ENCODE measurements around the gene PAMR1. TPM values are rescaled to one million over a fixed set of nuclear protein-coding genes. Genes with fewer than 3 reads are reported as not detected.

The PAMR1 gene
- total and polyA plus RNA-seq, 9 of the 15 experiments (the other 6 are each of a cell fraction or from before 2014, with no cell fraction given) = not detected

DNA sequence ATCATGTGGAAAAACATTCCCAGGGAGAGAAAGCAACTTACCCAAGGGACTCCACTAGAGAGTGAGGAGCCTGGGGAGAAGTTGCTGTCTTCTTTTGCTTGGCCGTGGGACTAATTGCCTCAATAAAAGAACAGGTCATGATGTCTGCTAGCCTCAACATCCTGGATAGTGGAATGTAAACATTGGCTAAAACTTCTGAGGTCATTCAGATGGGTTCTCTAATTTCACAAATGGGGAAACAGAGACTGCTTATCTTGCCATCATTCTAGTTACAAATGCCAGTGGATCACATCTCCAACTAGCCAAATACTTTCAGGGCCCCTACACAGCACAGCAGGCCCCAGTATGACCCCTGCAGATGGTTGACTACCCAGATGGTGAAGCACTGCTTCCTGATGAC is 28.4 kb upstream of the PAMR1 start:
- no peak overlapping the region for H3K4me3 ChIP-seq
- H3K9me1 ChIP-seq (ENCODE audit: control insufficient read depth, insufficient read depth, low read length) = no peaks in the 10 kb centered on the region
- H3K9ac ChIP-seq (ENCODE audit: insufficient read depth in 1 of 2, low read depth in 2 of 2, low read length in 2 of 2) = no peak overlapping the region
- in situ Hi-C loops (cut with MboI) = no loop called here
- POLR2A ChIA-PET = no interaction called here
- H3K4me1 ChIP-seq (replicated peaks in 1 of 2; ENCODE audit: control insufficient read depth in 2 of 2, insufficient read depth in 2 of 2, low read length in 2 of 2) = no peaks in the 10 kb centered on the region
- H3K36me3 ChIP-seq (ENCODE audit: control insufficient read depth, insufficient read depth, low read length) = no peaks in the 10 kb centered on the region
- no peak for FAIRE-seq
- no peak overlapping the region for H2AFZ ChIP-seq (ENCODE audit: low read depth, low read length)
- WGBS (ENCODE audit: insufficient coverage, low coverage, missing lambda C conversion rate) = 7% methylated on average over 1 of the region's 1 CpG
- no peak overlapping the region for H3K27ac ChIP-seq (ENCODE audit: extremely low read depth, low read depth, low read length)
- H3K4me2 ChIP-seq (ENCODE audit: insufficient read depth, low read length) = no peak overlapping the region
- BruUV-seq (replicated peaks) = no TSS peak
- no peak for DNase-seq (ENCODE audit: extremely low read depth in 1 of 4, low spot score in 3 of 4)
- TF ChIP-seq FUS (optimal IDR thresholded peaks at IDR 0.05; ENCODE audit: low read depth, low read length) = no peak
- H4K20me1 ChIP-seq (replicated peaks; ENCODE audit: control insufficient read depth, insufficient read depth, low read length) = no peaks in the 10 kb centered on the region
- CTCF ChIA-PET (ENCODE audit: low intra/inter-chr PET ratio) = no interaction called here
- H3K27me3 ChIP-seq (ENCODE audit: control insufficient read depth in 2 of 2, insufficient read depth in 2 of 2, low read length in 2 of 2) = peaks cover 5 to 30% of the 10 kb centered on the region in 2 experiments; a peak in 4 of 5 replicates
- no peak for ATAC-seq
- no peaks in the 10 kb centered on the region for H3K9me3 ChIP-seq (replicated peaks; ENCODE audit: control insufficient read depth, insufficient read depth, low read depth, low read length)
- H3K79me2 ChIP-seq (ENCODE audit: control insufficient read depth, insufficient read depth, low read length) = no peaks in the 10 kb centered on the region
- intact Hi-C loops (cut with micrococcal nuclease) = no loop called here

DNA sequence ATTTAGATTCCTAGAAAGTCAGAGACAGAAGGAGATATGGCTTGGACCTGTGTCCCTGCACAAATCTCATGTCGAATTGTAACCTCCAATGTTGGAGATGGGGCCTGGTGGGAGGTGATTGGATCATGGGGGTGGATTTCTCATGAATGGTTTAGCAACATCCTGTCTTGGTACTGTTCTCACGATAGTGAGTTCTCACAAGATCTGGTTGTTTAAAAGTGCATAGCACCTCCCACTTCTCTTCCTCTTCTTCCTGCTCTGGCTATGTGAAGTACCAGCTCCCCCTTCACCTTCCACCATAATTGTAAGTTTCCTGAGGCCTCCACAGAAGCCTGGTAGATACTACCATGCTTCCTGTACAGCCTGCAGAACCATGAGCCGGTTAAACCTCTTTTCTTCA is 27.6 kb upstream of the PAMR1 start:
- H4K20me1 ChIP-seq (replicated peaks; ENCODE audit: control insufficient read depth, insufficient read depth, low read length) = no peaks in the 10 kb centered on the region
- ChIA-PET CTCF (ENCODE audit: low intra/inter-chr PET ratio) (no interaction called here), POLR2A (no interaction called here)
- no peaks in the 10 kb centered on the region for H3K9me1 ChIP-seq (ENCODE audit: control insufficient read depth, insufficient read depth, low read length)
- H3K9me3 ChIP-seq (replicated peaks; ENCODE audit: control insufficient read depth, insufficient read depth, low read depth, low read length) = no peaks in the 10 kb centered on the region
- no peak overlapping the region for H3K4me3 ChIP-seq
- FAIRE-seq (no peak), ATAC-seq (no peak), DNase-seq (ENCODE audit: extremely low read depth in 1 of 4, low spot score in 3 of 4) (no peak)
- no peaks in the 10 kb centered on the region for H3K4me1 ChIP-seq (replicated peaks in 1 of 2; ENCODE audit: control insufficient read depth in 2 of 2, insufficient read depth in 2 of 2, low read length in 2 of 2)
- no peaks in the 10 kb centered on the region for H3K36me3 ChIP-seq (ENCODE audit: control insufficient read depth, insufficient read depth, low read length)
- peaks cover 5 to 30% of the 10 kb centered on the region in 2 experiments; a peak in 4 of 5 replicates for H3K27me3 ChIP-seq (ENCODE audit: control insufficient read depth in 2 of 2, insufficient read depth in 2 of 2, low read length in 2 of 2)
- intact Hi-C loops (cut with micrococcal nuclease) = no loop called here
- no peak overlapping the region for H3K9ac ChIP-seq (ENCODE audit: insufficient read depth in 1 of 2, low read depth in 2 of 2, low read length in 2 of 2)
- no peak overlapping the region for H3K4me2 ChIP-seq (ENCODE audit: insufficient read depth, low read length)
- no peaks in the 10 kb centered on the region for H3K79me2 ChIP-seq (ENCODE audit: control insufficient read depth, insufficient read depth, low read length)
- WGBS (ENCODE audit: insufficient coverage, low coverage, missing lambda C conversion rate) = 0% methylated on average over 2 of the region's 3 CpGs
- in situ Hi-C loops (cut with MboI) = no loop called here
- no peak overlapping the region for H2AFZ ChIP-seq (ENCODE audit: low read depth, low read length)
- no peak overlapping the region for H3K27ac ChIP-seq (ENCODE audit: extremely low read depth, low read depth, low read length)
- BruUV-seq (replicated peaks) = no TSS peak
- TF ChIP-seq, protein P1, sequence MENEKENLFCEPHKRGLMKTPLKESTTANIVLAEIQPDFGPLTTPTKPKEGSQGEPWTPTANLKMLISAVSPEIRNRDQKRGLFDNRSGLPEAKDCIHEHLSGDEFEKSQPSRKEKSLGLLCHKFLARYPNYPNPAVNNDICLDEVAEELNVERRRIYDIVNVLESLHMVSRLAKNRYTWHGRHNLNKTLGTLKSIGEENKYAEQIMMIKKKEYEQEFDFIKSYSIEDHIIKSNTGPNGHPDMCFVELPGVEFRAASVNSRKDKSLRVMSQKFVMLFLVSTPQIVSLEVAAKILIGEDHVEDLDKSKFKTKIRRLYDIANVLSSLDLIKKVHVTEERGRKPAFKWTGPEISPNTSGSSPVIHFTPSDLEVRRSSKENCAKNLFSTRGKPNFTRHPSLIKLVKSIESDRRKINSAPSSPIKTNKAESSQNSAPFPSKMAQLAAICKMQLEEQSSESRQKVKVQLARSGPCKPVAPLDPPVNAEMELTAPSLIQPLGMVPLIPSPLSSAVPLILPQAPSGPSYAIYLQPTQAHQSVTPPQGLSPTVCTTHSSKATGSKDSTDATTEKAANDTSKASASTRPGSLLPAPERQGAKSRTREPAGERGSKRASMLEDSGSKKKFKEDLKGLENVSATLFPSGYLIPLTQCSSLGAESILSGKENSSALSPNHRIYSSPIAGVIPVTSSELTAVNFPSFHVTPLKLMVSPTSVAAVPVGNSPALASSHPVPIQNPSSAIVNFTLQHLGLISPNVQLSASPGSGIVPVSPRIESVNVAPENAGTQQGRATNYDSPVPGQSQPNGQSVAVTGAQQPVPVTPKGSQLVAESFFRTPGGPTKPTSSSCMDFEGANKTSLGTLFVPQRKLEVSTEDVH (IDR thresholded peaks at IDR 0.05; ENCODE audit: low read depth, partially characterized antibody) = no peak
- TF ChIP-seq ZNF780A (CRISPR knock-in tag; IDR thresholded peaks at IDR 0.05) = no peak
- TF ChIP-seq, protein P2, sequence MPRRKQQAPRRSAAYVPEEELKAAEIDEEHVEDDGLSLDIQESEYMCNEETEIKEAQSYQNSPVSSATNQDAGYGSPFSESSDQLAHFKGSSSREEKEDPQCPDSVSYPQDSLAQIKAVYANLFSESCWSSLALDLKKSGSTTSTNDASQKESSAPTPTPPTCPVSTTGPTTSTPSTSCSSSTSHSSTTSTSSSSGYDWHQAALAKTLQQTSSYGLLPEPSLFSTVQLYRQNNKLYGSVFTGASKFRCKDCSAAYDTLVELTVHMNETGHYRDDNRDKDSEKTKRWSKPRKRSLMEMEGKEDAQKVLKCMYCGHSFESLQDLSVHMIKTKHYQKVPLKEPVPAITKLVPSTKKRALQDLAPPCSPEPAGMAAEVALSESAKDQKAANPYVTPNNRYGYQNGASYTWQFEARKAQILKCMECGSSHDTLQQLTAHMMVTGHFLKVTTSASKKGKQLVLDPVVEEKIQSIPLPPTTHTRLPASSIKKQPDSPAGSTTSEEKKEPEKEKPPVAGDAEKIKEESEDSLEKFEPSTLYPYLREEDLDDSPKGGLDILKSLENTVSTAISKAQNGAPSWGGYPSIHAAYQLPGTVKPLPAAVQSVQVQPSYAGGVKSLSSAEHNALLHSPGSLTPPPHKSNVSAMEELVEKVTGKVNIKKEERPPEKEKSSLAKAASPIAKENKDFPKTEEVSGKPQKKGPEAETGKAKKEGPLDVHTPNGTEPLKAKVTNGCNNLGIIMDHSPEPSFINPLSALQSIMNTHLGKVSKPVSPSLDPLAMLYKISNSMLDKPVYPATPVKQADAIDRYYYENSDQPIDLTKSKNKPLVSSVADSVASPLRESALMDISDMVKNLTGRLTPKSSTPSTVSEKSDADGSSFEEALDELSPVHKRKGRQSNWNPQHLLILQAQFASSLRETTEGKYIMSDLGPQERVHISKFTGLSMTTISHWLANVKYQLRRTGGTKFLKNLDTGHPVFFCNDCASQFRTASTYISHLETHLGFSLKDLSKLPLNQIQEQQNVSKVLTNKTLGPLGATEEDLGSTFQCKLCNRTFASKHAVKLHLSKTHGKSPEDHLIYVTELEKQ (CRISPR knock-in tag; IDR thresholded peaks at IDR 0.05) = no peak
- no peak for TF ChIP-seq NR1H2 (CRISPR knock-in tag; IDR thresholded peaks at IDR 0.05)
- no peak for TF ChIP-seq GATA2 (CRISPR knock-in tag; IDR thresholded peaks at IDR 0.05)
- no peak for TF ChIP-seq ZNF77 (CRISPR knock-in tag; IDR thresholded peaks at IDR 0.05)
- TF ChIP-seq MCM7 (IDR thresholded peaks at IDR 0.05) = no peak
- TF ChIP-seq, protein P3, sequence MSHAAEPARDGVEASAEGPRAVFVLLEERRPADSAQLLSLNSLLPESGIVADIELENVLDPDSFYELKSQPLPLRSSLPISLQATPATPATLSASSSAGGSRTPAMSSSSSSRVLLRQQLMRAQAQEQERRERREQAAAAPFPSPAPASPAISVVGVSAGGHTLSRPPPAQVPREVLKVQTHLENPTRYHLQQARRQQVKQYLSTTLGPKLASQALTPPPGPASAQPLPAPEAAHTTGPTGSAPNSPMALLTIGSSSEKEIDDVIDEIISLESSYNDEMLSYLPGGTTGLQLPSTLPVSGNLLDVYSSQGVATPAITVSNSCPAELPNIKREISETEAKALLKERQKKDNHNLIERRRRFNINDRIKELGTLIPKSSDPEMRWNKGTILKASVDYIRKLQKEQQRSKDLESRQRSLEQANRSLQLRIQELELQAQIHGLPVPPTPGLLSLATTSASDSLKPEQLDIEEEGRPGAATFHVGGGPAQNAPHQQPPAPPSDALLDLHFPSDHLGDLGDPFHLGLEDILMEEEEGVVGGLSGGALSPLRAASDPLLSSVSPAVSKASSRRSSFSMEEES (CRISPR knock-in tag; IDR thresholded peaks at IDR 0.05) = no peak

Measured in K562 (cell line).